Stimulated activated effector memory CD8-positive, alpha-beta T cell treated with anti-CD3 and anti-CD28 coated beads, Interleukin-12 subunit alpha, Interleukin-12 subunit beta, amount 100 ng/mL, for 72 hours (primary cell): ENCODE results near the gene PLEKHA6.

Source experiments
- ATAC-seq: fragments of 150-1000 bp; cut with Tn5 transposase; 2 replicates; pipeline ENCODE4 v1.10.0; 2021
- DNase-seq, 2 donors: peaks; one replicate each; pipeline ENCODE4 v3.0.0; 2021 to 2022; ENCODE audit warnings: low spot score in 2 of 2
- H3K27ac Mint-ChIP-seq: one replicate; pipeline ENCODE4 v1.8.0; 2022; ENCODE audit warnings: mild to moderate bottlenecking, mixed read lengths
- H3K36me3 Mint-ChIP-seq: one replicate; pipeline ENCODE4 v1.8.0; 2022; ENCODE audit warnings: mild to moderate bottlenecking, mixed read lengths
- H3K4me1 Mint-ChIP-seq: one replicate; pipeline ENCODE4 v1.8.0; 2022; ENCODE audit warnings: mixed read lengths
- H3K4me3 Mint-ChIP-seq: one replicate; pipeline ENCODE4 v1.8.0; 2022; ENCODE audit warnings: mild to moderate bottlenecking, mixed read lengths
- H3K9me3 Mint-ChIP-seq: one replicate; pipeline ENCODE4 v1.8.0; 2022; ENCODE audit warnings: mixed read lengths

The PLEKHA6 gene

DNA sequence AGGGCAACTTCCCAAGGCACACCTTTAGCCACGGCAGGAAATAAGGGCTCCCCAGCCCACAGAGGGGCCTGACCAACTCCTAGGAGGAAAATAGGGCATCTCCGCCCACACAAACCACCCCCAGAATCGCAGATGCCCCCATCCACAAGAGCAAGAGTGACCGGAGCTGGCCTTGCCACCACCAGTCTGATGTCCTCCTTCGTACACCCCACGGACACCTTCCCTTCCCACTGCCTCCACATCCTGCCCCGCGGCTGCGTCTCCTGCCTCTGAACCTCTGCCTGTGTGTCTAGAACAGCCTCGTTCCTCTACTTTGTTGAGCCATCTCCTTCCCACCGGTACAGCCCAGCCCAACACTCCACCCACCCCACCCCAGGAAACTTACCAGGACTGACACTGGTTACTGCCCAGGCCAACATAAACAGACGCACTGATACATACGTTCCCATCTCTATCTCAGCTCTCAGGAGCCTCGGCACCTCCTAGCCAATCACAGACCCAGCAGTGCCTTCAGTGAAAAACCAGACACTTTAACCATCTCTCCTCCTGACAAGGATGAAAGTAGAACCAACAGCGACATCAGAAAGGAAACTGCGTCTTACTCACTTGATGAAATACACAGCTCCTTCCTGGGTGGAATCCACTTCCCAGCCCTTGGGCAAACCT, 7.6 kb upstream of the PLEKHA6 start:
- H3K4me3 Mint-ChIP-seq = no peak overlapping the region
- no peak for ATAC-seq
- peaks cover 47% of the 10 kb centered on the region for H3K4me1 Mint-ChIP-seq
- H3K36me3 Mint-ChIP-seq = peaks cover 6% of the 10 kb centered on the region
- no peaks in the 10 kb centered on the region for H3K9me3 Mint-ChIP-seq
- no peak for DNase-seq
- H3K27ac Mint-ChIP-seq = peak overlapping the region; percentile 79

DNA sequence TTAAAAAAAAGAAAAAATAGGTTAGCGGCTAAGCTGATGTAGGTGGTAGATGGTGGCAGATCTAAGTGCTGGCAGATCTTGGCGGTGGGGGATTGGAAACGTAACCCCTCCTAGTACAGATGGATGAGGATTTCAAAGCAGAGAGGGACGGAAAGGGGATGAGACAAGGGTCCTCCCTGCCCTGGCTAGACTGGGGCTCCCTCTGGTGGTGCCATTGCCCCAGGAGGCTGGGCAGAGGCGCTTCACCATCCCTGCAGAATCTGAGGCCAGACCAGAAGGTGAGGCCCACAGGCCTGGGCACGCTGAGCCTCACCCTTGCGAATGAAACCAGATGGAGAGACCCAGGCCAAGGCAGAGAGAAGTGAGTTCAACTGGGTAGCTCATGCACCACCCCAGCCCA, 7.0 kb upstream of the PLEKHA6 start:
- peaks cover 49% of the 10 kb centered on the region for H3K4me1 Mint-ChIP-seq
- H3K4me3 Mint-ChIP-seq = no peak overlapping the region
- peaks cover 6% of the 10 kb centered on the region for H3K36me3 Mint-ChIP-seq
- no peaks in the 10 kb centered on the region for H3K9me3 Mint-ChIP-seq
- DNase-seq (no peak), ATAC-seq (no peak)
- peak overlapping the region; percentile 79 for H3K27ac Mint-ChIP-seq

DNA sequence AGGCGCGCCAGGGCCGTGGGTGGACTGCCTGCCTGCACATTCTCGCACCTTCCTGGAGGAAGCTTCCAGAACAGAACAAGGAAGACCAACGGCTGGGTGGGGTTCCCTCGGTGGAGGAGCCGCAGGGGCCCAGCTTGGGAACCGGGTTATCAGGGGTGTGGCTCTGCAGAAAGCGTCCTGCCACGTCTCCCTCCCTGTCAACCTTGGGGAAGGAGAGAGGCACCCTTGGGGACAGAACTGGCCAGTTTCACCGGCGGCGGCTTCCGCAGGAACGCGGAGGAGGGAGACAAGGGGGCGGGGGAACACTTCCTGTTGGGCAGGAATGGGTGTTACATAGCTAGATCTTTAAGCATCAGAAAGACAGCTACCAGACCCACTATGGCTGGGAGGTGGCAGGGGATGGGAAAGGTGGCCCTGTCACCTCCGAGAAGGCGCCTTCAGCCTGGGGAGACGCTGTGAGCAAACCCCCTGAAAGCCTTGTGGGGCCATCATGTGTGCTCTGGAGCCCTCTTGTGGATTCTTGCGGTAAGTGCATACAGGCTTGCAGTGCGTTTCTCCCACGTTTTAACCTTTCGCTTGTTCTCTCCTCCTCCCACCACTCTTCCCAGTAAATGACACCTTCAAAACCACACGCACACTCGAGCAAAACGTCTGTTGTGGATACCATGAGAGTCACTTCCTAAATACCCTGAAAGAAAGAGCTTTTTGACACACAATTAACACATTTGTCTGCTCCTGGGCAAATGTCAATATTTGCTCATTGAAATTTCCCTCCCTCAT, 3.8 kb upstream of the PLEKHA6 start:
- ATAC-seq = peak; percentile 84
- peak overlapping the region; percentile 71 for H3K27ac Mint-ChIP-seq
- peaks cover 6% of the 10 kb centered on the region for H3K36me3 Mint-ChIP-seq
- H3K4me1 Mint-ChIP-seq = peaks cover 54% of the 10 kb centered on the region
- H3K9me3 Mint-ChIP-seq = no peaks in the 10 kb centered on the region
- peak; percentile 67 to 84 for DNase-seq
- peak overlapping the region; percentile 54 for H3K4me3 Mint-ChIP-seq

DNA sequence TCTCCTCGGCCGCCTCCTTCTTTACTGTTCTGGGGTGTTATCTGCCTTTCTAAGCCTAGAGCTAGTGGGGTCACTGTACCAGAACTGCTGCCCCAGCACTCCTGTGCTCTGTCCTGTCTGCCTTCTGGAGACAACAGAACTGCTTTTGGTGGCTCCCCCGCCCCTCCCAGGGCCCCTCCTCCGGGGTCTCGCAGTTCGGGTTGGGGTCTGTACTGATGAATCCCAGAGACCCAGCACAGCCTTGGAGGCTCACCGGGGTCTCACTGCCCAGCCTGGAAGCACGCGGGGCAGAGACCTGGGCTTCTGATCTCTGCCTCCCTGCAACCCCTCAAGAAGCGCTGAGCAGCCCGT, 3.2 kb upstream of the PLEKHA6 start:
- Mint-ChIP-seq H3K4me3 (peak overlapping the region; percentile 54), H3K9me3 (no peaks in the 10 kb centered on the region), H3K36me3 (peaks cover 6% of the 10 kb centered on the region), H3K27ac (peak overlapping the region; percentile 71), H3K4me1 (peaks cover 54% of the 10 kb centered on the region)
- no peak for ATAC-seq
- DNase-seq = no peak

DNA sequence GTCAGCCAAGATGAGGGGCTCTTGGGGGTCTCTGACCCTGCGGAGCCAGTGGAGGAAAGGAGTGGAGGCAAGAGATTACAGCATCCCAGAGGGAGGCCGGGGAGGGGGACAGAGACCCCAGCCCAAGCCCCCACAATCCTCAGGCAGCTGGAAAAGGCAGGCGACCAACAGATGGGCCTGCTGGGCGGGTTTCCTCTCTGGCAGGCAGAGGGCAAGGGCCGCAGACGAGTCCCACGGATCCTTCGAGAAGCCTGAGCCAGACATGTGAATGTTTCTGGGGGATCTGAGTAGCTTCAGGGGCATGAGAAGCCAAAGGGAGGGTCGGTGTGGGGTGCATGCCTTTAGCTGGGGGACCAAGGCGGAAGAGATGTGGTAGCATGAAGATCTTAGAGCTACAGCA, 2.1 kb upstream of the PLEKHA6 start:
- DNase-seq = no peak
- ATAC-seq = no peak
- Mint-ChIP-seq H3K4me3 (no peak overlapping the region), H3K9me3 (no peaks in the 10 kb centered on the region), H3K36me3 (peaks cover 6% of the 10 kb centered on the region), H3K27ac (peak overlapping the region; percentile 57), H3K4me1 (peaks cover 48% of the 10 kb centered on the region)

DNA sequence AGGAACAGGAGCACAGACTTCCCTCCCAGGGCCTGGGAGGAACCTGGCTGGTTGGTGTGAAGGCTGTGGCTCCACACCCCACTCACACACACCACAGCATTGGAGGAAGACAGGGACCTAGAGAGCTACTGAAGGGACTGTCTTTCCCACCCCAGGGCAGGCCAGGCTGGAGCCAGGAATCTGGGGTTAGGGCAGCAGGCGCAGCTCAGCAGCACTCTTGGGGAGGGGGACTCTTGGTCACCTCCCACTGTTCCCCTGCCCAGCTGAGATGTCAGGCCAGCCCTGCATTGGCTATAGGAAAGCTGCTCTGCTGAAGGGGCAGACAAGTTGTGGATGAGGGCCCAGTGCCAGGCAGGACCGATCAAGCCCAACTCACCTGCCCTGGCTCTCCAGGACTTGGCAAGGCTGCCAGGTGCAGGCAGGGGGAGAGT, 1.6 kb upstream of the PLEKHA6 start:
- Mint-ChIP-seq H3K4me3 (no peak overlapping the region), H3K4me1 (peaks cover 48% of the 10 kb centered on the region), H3K27ac (peak overlapping the region; percentile 57), H3K9me3 (no peaks in the 10 kb centered on the region), H3K36me3 (peaks cover 6% of the 10 kb centered on the region)
- no peak for ATAC-seq
- DNase-seq = no peak

DNA sequence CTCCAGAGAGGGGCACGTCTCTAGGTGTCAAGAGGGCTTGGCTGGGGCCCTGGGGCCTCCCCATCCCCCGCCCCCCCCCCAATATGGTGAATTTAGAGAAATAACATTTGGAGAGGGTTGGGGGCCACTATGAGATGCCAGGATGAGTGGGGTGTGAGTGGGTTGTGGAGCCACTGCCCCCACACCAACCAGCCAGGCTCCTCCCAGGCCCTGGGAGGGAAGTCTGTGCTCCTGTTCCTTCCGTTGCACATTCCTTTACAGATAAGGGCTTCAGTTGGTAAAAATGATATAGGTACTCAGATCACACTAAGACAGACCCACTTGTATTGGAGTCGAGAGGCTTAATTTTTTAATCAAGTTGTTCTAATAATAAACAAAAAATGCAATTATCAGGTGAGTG, 585 bp upstream of the PLEKHA6 start:
- ATAC-seq (no peak), DNase-seq (no peak)
- H3K4me3 Mint-ChIP-seq = no peak overlapping the region
- no peaks in the 10 kb centered on the region for H3K9me3 Mint-ChIP-seq
- H3K4me1 Mint-ChIP-seq = peaks cover 38% of the 10 kb centered on the region
- no peak overlapping the region for H3K27ac Mint-ChIP-seq
- H3K36me3 Mint-ChIP-seq = peaks cover 6% of the 10 kb centered on the region

DNA sequence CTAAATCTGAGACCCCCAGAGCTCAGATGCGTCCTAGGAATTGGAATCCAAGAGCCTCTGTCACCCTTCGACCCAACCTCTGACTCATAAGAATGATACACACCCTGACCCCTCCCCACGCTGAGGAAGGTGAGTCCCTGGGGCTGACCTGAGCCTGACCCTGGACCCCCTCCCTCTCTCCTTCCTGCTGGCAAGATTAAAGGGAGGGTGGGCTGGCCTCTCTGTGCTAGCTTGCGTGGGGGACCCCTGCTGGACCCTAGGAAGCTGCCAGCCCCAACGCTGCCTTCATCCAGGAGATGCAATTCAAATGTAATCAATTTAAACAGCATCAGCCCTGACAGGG, 627 bp downstream of the PLEKHA6 start:
- DNase-seq = no peak
- ATAC-seq = no peak
- H3K27ac Mint-ChIP-seq = no peak overlapping the region
- H3K36me3 Mint-ChIP-seq = peaks cover 6% of the 10 kb centered on the region
- H3K9me3 Mint-ChIP-seq = no peaks in the 10 kb centered on the region
- H3K4me3 Mint-ChIP-seq = no peak overlapping the region
- peaks cover 25% of the 10 kb centered on the region for H3K4me1 Mint-ChIP-seq

DNA sequence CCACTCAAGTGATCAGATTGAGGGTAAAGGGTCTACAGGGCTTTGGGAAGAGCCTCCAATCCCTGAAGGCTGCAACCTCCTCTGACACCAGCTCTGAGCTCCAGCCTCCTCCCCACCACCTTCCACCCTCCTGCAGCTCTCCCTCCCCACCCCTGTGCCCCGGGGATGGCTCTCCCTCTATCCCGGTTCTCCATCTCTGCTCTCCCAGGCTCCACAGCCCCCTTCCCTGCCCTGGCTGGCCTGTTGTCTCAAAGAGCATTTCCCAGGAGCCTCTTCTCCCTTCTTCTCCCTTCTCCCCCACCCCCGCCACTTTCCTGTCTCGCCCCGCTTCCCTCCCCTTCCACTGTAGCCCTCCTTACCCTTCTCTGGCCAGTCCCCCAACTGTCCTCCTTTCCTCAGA, 1.1 kb downstream of the PLEKHA6 start:
- Mint-ChIP-seq H3K36me3 (peaks cover 1% of the 10 kb centered on the region), H3K27ac (no peak overlapping the region), H3K4me1 (peaks cover 20% of the 10 kb centered on the region), H3K4me3 (no peak overlapping the region), H3K9me3 (no peaks in the 10 kb centered on the region)
- no peak for DNase-seq
- no peak for ATAC-seq

DNA sequence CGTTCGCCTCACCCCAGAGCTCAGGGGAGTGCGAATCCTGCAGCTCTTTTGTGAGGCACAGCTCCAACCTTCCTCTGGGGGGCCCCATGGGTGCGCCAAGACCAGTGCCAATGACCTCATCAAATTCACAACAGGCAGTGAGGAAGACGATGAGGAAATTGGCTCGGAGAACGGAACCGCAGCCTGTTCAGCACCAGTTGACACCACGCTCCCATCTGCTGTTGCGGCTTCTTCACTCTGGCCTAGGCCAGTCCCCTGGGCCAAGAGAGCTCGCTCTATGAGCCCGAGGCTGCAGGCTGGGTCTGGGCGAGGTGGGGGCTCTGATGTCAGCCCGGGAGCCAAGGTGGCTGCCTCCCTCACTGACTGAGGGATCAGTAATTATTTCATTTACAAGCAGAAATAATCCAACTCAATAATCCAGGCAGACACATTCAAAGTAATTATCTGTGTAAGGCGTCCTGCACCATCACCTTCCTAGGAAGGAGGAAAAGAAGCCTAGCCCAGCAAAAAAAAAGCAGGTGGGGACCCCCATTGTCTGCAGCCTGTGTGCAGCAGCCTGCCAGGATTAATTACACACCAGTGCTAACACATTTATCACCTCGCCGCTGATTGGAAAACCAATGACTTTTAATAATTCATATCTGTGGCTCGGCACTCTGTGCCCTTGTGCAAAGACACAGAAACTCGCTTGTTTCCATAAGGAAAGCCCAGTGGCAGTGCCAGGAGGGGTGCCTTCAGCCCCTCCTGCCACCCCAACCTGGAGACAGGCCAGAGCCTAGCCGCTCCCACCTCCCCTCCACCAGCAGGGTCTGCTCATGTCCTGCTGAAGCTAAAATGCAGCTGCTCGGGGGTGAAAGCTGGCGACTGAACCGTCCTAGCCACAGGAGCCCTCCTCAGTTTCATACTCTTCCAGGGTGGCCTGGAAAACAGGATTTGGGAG, 1.9 kb downstream of the PLEKHA6 start:
- ATAC-seq (peak; percentile 23), DNase-seq (no peak)
- Mint-ChIP-seq H3K36me3 (no peaks in the 10 kb centered on the region), H3K9me3 (no peaks in the 10 kb centered on the region), H3K4me1 (peaks cover 13% of the 10 kb centered on the region), H3K4me3 (no peak overlapping the region), H3K27ac (no peak overlapping the region)

DNA sequence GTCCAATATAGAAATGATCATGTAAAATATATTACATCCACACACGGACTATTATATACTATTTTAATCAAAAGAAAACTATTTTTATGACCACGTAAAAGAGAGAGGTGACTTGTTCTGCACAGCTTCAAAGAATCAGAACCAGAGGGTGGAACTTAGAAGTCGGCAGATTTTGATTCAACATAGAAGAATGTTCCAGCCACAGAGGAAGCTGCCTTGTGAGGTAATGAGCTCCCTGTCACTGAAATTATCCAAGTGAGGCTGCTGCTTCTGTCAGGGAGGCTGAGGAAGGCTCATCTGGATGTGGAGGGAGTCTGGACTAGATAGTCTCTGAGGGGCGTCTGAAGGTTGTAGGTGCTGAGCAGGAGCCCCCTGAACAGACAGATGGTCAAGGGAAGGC, 2.7 kb downstream of the PLEKHA6 start:
- Mint-ChIP-seq H3K9me3 (no peaks in the 10 kb centered on the region), H3K4me3 (no peak overlapping the region), H3K27ac (no peak overlapping the region), H3K36me3 (no peaks in the 10 kb centered on the region), H3K4me1 (peaks cover 5% of the 10 kb centered on the region)
- no peak for ATAC-seq
- DNase-seq = no peak

DNA sequence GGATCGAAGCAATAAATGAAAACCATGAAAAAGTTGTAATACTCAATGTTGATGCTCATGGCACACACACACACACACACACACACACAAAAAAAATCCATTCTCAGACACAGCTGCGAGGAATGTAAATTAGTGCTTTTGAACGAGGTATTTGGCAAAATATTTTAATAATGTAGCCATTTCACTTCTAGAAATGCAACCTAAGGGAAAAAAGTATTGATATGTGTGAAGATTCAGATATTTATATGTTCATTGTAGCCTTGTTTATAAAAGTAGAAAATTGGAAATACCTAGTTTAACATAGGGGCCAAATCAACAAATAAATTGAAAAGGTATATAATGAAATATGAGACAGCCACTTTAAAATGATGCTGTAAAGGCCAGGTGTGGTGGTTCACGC, 3.8 kb downstream of the PLEKHA6 start:
- H3K4me3 Mint-ChIP-seq = no peak overlapping the region
- H3K36me3 Mint-ChIP-seq = no peaks in the 10 kb centered on the region
- H3K9me3 Mint-ChIP-seq = no peaks in the 10 kb centered on the region
- DNase-seq = no peak
- no peak for ATAC-seq
- H3K27ac Mint-ChIP-seq = no peak overlapping the region
- no peaks in the 10 kb centered on the region for H3K4me1 Mint-ChIP-seq

DNA sequence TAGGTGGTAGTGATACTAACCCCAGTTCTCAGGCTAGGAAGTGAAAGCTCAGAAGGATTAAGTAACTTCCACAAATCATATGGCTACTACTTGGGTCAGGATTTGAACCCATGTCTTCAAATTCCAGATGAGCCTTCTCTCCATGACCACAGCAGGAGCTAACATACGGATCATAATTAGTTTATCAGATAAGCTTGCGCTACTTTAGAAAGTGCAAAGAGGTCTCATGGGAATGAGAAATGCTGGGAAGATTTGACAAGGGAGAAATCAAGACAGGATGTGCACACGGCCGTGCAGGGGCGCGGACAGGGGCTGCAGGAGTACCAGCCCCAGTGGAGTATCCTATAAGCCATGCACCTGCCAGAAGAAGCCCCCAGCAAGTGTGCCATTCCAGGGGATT, 5.2 kb downstream of the PLEKHA6 start:
- H3K27ac Mint-ChIP-seq = no peak overlapping the region
- no peak for ATAC-seq
- H3K9me3 Mint-ChIP-seq = no peaks in the 10 kb centered on the region
- no peak for DNase-seq
- H3K4me3 Mint-ChIP-seq = no peak overlapping the region
- H3K36me3 Mint-ChIP-seq = no peaks in the 10 kb centered on the region
- no peaks in the 10 kb centered on the region for H3K4me1 Mint-ChIP-seq

DNA sequence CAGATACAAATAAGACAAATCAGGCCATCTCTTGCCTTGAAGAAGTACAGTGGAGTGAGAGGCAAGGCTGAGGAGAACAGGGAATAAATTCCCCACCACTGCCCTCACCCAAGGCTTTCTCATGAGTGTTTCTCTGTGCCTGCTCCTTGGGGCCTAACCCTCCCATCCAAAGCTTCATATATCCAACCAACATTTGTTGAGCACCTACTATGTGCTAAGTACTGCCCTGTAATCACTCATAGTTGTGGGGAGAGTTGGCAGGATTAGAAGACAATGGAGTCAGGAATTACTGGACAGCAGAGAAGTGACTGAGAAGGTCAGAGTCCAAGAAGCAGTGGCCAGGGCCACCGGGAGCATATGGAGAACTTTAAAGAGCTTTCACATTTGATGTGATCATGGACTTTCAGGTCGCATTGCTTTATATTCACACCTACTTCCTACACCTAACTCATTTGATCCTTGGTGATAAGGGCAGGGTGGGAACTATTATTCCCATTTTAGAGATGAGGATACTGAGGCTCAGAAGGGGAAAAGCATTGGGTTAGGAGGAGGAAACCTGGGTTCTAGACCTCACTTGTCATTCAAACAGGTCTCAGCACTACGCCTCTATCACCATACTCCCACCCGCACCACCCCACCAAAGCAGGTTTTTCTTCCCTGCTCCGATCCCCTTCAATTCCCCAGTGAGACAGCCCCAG, 6.4 kb downstream of the PLEKHA6 start:
- Mint-ChIP-seq H3K4me3 (no peak overlapping the region), H3K4me1 (no peaks in the 10 kb centered on the region), H3K9me3 (no peaks in the 10 kb centered on the region), H3K27ac (no peak overlapping the region), H3K36me3 (no peaks in the 10 kb centered on the region)
- ATAC-seq (no peak), DNase-seq (no peak)
